NCI-H526 treated with DMSO at 0.1 percent for 48 hours (cell line): ENCODE results near the gene ATF6.
A peak's percentile ranks its signal among the peaks of the same experiment; 100 is the strongest.
"Not testable (repeated sequence)": the region's sequence is repeated elsewhere in the genome, so short reads cannot be mapped to it uniquely, and the experiment has no call there.

Experiments
- DNase-seq: peaks from one replicate; lab custom pipeline; 2025; lab: John Stamatoyannopoulos, UW

ATF6 gene

GRCh38 chr1:161766102-161766981, at the start of gene ATF6:
Gene ATF6 (plus strand): TSS chr1:161766320. CDS start chr1:161766361, 41 bp downstream.
- peak; percentile 98 for DNase-seq

GRCh38 chr1:161718559-161719324, 47.4 kb upstream of the ATF6 start:
- no peak for DNase-seq

- no peak for DNase-seq
Observed at GRCh38 chr1:161719325-161719611, 46.9 kb upstream of the ATF6 start.

- DNase-seq: no peak
Observed at GRCh38 chr1:161720422-161720821, 45.7 kb upstream of the ATF6 start.

GRCh38 chr1:161720956-161721737, 45.0 kb upstream of the ATF6 start, which contains the start of gene FCRLB:
Gene FCRLB (plus strand): TSS chr1:161721544. CDS start chr1:161722673, 1,129 bp downstream.
- DNase-seq: no peak

GRCh38 chr1:161721738-161722343, 44.3 kb upstream of the ATF6 start:
- DNase-seq: no peak

GRCh38 chr1:161722406-161722805, 43.7 kb upstream of the ATF6 start:
- DNase-seq: no peak

GRCh38 chr1:161723459-161724141, 42.5 kb upstream of the ATF6 start:
- DNase-seq: no peak

- DNase-seq: not testable (repeated sequence)
Observed at GRCh38 chr1:161725258-161725907, 40.7 kb upstream of the ATF6 start.

- peak; percentile 81 for DNase-seq
Observed at GRCh38 chr1:161725908-161726472, 40.1 kb upstream of the ATF6 start.

- DNase-seq: peak; percentile 78
Observed at GRCh38 chr1:161726473-161727255, 39.5 kb upstream of the ATF6 start.

- DNase-seq: no peak
Observed at GRCh38 chr1:161727256-161727924, 38.7 kb upstream of the ATF6 start.

- DNase-seq: no peak
Observed at GRCh38 chr1:161728376-161729226, 37.5 kb upstream of the ATF6 start.

- no peak for DNase-seq
Observed at GRCh38 chr1:161730050-161730564, 36.0 kb upstream of the ATF6 start.

GRCh38 chr1:161731241-161731640, 34.9 kb upstream of the ATF6 start:
- DNase-seq: no peak

- DNase-seq: no peak
Observed at GRCh38 chr1:161731981-161732718, 34.0 kb upstream of the ATF6 start.

GRCh38 chr1:161733526-161733925, 32.6 kb upstream of the ATF6 start:
- no peak for DNase-seq
